ENCODE measurements around the gene FHIP2A. TPM values are rescaled to one million over a fixed set of nuclear protein-coding genes. Genes with fewer than 3 reads are reported as not detected.
"Not testable (repeated sequence)": the region's sequence is repeated elsewhere in the genome, so short reads cannot be mapped to it uniquely, and the experiment has no call there.

FHIP2A gene, protein sequence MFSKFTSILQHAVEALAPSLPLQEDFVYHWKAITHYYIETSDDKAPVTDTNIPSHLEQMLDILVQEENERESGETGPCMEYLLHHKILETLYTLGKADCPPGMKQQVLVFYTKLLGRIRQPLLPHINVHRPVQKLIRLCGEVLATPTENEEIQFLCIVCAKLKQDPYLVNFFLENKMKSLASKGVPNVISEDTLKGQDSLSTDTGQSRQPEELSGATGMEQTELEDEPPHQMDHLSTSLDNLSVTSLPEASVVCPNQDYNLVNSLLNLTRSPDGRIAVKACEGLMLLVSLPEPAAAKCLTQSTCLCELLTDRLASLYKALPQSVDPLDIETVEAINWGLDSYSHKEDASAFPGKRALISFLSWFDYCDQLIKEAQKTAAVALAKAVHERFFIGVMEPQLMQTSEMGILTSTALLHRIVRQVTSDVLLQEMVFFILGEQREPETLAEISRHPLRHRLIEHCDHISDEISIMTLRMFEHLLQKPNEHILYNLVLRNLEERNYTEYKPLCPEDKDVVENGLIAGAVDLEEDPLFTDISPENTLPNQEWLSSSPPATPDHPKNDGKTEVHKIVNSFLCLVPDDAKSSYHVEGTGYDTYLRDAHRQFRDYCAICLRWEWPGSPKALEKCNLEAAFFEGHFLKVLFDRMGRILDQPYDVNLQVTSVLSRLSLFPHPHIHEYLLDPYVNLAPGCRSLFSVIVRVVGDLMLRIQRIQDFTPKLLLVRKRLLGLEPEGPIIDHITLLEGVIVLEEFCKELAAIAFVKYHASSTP
- polyA plus RNA-seq (ENCODE audit: insufficient read length in 4 of 4): 10 to 100 TPM; 34.9 to 46.1 (median 36.6) TPM

DNA sequence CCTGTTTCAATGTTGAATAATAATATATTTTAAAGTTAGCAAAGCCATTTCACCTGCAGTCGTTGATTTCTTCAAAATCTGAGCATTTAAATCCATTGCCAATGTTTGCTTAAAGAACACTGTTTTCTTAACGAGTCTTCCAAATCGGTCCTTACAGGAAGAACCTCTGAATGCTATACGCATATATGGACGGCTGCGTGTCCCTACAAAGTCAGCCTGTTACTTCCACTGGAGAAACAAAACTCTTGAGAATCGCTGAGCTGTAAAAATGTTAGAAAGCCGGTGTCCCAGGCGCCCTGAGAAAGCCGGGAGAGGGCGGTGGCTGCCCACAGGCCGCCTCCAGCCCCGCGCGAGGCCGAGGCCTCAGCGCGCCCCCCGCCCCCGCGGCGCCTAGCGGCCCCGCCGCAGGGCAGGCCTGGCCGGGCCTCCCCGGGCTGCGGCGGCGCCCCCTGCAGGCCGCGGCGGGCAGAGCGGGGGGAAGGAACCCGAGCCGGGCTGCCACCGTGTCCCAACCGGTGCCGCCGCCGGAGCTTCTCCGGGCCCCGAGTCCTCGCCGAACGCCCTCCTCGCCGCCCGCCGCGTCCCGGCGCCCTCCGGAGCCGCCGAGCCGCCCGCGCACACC lies at the start of gene FHIP2A:
FHIP2A (plus strand) TSS at position 488 of the 622 bp plus-strand sequence. CDS start 299 bp downstream, outside the sequence.
- peak; percentile 31 to 66 (median 63) for DNase-seq (ENCODE audit: low read depth in 4 of 4, low spot score in 3 of 4)

DNA sequence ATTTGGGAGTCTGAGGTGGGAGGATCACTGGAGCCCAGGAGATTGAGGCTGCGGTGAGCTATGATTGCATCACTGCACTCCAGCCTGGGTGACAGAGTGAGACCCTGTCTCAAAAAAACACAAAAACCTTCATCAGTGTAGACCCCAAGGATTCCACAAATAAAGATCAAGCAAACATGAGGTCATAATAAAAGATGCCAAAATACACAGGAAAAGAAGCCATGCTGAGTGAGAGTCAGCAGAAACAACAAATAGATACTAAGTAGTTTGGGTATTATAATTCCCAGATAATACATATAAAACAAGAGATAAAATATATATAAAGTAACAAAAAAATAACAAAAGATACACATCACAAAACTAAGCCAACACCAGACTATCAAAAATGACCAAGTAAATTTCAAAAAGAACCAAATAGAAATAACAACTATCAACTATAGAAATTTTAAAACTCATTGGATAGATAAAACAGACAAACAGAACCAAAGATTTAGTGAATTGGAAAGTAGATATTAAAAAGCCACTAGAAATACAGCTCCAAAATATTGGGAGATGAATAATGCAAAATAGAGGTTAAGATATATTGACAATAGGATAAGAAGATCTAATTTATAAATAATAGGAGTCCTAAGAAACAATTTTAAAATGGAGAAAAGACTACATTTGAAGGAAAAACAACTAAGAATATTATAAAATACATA lies 48.9 kb upstream of the FHIP2A start:
- no peak for DNase-seq (ENCODE audit: low read depth in 4 of 4, low spot score in 3 of 4)

DNA sequence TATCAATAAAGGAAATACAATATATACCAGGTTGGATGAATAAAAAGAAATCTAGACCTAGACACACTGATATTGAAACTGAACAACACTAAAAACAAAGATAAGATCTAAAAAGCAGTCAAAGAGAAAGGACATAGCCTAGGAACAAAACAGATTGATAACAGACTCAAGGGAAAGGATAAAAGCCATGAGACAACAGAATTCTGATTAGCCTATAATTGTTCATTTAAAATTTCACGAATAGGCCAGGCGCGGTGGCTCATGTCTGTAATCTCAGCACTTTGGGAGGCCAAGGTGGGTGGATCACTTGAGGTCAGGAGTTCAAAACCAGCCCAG lies 48.4 kb upstream of the FHIP2A start:
- DNase-seq (ENCODE audit: low read depth in 4 of 4, low spot score in 3 of 4): no peak

DNA sequence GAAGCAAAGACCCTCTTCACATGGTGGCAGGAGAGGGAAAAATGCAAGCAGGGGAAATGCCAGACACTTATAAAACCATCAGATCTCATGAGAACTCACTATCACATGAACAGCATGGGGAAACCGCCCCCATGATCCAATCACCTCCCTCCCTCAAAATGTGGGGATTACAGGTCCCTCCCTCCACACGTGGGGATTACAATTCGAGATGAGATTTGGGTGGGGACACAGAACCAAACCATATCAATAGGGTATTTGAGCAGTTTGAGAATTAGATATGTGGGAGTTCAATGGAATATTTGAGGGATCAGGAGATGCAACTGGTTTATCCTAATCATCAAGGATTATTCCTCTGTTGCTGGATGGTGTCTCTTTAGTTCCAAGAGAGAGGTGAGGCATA lies 46.5 kb upstream of the FHIP2A start:
- DNase-seq (ENCODE audit: low read depth in 4 of 4, low spot score in 3 of 4): not testable (repeated sequence)

DNA sequence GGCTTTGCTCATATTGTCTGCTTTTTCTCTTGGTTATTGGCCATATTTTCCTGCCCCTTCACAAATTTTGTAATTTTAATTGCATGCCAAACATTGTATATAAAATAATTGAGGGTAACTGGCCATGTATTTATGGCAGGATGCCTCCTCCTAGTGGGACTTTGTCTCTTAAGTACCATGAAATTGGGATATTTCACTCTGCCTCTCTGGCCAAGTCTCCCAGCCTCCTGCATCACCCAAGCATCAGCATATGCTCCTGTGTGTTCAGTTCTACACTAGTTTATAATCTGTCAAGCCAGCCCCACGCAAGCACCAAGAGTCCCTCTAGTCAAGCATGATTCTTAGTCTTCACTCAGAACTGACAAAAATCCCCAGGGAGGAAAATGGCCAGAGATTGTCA lies 44.2 kb upstream of the FHIP2A start:
- no peak for DNase-seq (ENCODE audit: low read depth in 4 of 4, low spot score in 3 of 4)

DNA sequence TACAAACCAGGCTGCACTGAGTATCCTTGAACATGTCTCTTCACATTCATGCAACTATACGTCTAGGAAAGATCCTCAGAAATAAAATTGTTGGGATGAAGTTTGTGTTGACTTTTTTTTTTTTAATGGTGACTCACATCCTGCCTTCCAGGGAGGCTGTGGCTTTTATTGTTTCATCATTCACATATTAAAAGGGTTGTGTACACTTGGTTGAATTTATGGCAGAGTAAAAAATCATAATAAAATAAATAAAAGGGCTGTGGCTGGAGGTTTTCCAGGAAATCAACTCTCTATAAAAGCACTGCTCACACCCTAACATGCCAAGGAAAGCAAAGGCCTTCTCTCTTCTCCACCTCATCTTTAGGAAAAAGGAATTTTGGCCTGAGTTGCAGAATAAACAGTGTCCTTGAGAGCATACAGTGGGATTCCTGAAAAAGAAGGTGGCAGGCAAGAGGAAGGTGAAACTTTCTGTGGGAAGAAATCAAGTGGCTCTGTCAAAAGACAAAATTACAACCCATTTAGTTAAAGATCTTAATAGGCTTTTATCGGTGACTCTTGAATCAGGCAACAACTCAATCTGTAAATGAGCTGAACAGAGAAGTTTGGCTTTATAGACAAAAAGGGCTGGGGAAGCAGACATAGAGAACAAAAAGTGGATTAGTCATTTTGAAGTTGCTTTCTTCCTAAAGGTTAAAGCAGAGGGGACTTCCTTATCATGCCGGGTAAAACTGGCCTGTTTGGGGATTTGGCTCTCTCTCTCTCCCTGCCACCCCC lies 41.6 kb upstream of the FHIP2A start:
- no peak for DNase-seq (ENCODE audit: low read depth in 4 of 4, low spot score in 3 of 4)

DNA sequence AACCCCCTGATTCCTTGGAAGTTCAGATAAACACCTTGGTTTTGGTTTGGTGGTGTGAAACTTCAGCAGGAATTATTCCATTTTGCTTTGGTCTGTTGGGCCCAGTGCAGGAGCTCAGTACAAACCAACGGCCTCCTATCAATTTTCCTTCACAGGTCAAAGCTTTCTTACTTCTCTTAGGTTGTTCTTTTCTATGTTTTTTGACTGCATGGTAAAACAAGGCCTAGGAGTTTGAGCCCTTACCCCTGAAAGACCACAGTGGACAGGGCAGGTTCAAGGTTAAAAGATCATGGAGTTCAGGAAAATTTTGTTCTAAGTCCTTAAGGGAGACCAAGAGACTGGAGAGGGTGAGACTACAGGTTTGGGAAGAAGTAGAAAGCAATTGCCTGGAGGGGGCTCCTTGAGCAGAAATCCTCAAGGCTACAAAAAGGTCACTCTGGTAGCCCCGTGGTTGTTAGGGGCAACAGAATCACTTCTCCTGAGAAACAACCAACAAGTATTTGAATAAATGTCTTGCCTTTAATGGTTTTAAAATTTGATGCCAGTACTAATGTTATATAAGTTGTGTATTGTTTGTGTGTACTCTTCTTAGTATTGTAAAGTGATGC lies 40.9 kb upstream of the FHIP2A start:
- no peak for DNase-seq (ENCODE audit: low read depth in 4 of 4, low spot score in 3 of 4)

DNA sequence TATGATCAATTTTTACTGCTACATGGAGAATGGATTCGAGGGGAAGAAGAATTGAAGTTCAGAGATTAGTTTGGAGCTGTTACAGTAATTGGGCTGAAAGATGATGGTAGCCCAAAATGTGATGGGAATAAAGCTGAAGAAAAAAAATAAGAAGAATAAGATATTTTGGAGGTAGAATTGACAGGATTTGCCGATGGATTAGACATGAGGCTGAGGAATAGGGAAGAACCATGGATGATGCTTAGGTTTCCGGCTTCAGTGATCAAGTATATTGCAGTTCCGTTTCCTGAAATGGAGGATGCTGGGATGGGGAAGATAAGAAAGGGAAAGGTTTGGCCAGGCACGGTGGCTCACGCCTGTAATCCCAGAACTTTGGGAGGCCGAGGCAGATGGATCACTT lies 38.9 kb upstream of the FHIP2A start:
- DNase-seq (ENCODE audit: low read depth in 4 of 4, low spot score in 3 of 4): no peak

DNA sequence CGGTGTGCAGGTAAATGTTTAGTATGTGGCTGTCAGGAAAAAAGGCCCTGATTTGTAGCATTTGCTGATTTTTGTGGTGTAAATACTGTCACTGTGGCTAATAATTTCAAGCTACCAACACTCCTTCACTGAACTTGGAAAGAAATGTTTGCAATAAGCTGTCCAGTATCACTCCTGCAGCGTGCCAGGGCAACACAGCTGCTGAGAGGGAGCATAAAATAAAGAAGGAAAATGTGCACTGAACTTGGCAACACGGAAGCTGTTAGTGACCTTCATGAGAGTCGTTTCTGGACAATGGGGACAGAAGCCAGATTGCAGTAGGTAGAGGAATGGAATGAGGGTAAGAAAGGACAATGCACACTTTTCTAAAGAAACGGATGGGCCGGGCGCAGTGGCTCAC lies 37.9 kb upstream of the FHIP2A start:
- DNase-seq (ENCODE audit: low read depth in 4 of 4, low spot score in 3 of 4): no peak

DNA sequence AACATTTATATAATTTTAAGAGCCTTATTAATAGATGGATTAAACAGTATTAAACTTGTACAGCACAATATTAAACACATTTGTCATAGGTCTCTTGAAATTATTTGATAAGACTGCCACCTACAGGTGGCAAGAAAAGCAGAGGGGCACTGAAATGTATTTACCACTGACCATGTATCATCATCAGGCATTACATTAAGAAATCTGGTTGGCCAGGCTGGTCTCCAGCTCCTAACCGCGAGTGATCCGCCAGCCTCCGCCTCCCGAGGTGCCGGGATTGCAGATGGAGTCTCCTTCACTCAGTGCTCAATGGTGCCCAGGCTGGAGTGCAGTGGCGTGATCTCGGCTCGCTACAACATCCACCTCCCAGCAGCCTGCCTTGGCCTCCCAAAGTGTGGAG lies 35.1 kb upstream of the FHIP2A start:
- not testable (repeated sequence) for DNase-seq (ENCODE audit: low read depth in 4 of 4, low spot score in 3 of 4)

DNA sequence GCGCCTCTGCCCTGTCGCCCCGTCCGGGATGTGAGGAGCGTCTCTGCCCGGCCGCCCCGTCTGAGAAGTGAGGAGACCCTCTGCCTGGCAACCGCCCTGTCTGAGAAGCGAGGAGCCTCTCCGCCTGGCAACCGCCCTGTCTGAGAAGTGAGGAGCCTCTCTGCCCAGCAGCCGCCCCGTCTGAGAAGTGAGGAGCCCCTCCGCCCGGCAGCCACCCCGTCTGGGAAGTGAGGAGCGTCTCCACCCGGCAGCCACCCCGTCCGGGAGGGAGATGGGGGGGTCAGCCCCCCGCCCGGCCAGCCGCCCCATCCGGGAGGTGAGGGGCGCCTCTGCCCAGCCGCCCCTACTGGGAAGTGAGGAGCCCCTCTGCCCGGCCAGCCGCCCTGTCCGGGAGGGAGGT lies 34.4 kb upstream of the FHIP2A start:
- DNase-seq (ENCODE audit: low read depth in 4 of 4, low spot score in 3 of 4): not testable (repeated sequence)

DNA sequence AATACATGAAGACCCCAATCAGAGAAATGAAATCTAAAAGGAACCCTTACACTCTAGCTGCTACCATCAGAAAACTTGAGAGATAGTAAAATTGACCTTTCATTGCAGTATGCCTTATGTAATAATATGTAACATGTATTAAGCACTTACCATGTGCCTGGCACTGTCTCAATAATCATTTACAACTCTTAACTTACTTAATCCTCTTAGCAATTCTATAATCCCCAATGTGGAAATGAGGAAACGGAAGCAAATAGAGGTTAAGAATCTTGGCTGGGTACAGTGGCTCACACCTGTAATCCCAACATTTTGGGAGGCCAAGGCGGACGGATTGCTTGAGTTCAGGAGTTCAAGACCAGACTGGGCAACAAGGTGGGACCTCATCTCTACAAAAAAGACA lies 29.8 kb upstream of the FHIP2A start:
- DNase-seq (ENCODE audit: low read depth in 4 of 4, low spot score in 3 of 4): no peak

DNA sequence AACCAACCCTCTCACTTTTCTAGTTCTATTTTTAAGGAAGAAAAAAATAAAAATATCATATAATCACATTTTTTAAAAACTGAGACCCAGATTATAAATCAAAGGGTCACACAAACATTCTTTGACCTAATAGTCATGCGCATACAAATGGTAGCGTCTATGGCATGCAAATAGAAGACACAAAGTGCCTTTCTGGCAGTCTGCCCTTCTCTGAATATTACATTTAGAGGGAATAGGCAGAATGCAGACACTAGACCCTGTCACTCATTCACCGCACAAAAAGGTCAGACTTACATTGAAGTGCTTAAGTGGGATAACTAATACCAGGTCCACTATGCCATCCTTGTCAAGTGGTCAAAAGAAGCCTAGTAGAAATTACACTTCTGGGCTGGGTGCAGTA lies 26.5 kb upstream of the FHIP2A start:
- DNase-seq (ENCODE audit: low read depth in 4 of 4, low spot score in 3 of 4): no peak

DNA sequence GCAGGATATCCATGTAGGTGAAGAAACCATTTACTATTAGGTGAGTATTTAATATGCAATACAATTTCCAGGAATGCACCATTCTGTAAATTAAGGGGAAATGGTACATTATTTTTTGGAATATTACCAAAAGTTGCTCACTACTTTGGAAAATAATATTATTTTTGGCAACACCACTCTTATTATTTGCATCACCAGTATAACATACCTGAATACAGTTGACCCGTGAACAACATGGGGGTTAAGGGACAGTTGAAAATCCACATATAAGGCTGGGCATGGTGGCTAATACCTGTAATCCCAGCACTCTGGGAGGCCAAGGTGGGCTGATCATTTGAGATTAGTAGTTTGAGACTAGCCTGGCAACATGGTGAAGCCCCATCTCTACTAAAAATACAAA lies 21.2 kb upstream of the FHIP2A start:
- no peak for DNase-seq (ENCODE audit: low read depth in 4 of 4, low spot score in 3 of 4)

DNA sequence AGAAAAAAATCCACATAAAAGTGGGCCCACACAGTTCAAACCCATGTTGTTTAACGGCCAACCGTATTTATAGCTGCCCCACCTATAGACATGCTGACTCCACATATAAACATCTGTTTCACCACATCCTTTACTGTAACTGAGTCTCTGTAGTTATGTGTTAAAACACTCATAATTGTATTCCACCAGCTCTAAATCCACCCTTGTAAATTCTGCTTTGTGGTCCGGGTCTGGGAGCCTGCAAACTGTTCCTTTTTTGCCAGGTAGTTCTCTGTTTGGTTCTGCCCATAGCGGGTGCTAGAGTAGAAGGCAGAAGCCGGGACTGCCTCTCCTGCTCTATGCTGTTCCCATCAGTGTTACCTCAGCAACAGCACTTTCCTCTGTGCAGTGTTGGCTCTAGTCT lies 20.2 kb upstream of the FHIP2A start:
- no peak for DNase-seq (ENCODE audit: low read depth in 4 of 4, low spot score in 3 of 4)

DNA sequence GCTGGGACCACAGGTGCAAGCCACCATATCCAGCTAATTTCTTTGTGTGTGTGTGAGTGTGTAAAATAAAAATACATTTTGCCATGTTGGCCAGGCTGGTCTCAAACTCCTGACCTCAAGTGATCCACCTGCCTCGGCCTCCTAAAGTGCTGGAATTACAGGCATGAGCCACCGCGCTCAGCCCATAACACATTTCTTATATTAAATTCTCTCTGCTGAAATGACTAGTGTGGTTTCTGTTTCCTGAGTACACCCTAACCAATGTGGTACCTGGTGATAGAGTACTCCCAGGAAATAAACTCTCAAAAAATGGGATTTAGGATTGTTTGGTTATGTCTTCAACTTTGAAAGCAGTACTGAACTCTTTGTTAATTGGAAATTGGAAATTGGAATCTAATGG lies 19.4 kb upstream of the FHIP2A start:
- DNase-seq (ENCODE audit: low read depth in 4 of 4, low spot score in 3 of 4): no peak

DNA sequence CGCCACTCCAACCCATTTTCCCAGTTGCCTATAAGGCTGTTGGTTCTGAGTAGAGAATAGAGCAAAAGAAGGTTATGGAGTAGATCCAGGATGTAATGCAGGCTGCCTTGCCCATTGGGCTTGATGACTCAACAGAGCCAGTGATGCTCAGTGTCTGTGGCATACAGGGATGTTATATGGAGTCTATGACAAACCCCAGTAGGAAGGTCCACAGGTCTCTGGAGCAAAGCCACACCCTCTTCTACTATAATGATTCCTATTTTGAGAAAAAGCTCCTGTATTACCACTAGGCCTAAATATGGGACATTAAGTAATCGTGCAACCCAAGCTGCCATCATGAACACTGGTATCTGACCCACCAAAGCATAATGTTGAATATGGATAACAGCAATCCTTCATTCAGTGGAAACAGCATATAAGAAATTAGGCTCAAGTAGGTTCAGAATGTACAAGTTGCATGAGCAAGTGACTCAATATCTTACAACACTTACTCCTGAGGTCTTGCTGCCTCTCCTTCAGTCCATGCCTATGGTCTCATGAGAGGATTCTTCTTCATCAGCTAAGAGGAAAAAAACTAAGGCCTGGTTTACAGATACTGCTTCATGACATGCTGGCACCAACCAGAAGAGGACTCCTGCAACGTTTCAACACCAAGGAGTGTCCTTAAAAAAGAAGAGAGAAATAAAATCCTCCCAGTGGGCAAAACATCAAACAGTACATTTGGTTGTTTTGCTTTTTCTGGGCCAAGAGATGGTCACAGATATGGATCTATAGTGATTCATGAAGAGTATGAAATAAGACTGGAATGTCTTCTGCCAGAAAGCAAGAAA lies 14.8 kb upstream of the FHIP2A start:
- DNase-seq (ENCODE audit: low read depth in 4 of 4, low spot score in 3 of 4): no peak

DNA sequence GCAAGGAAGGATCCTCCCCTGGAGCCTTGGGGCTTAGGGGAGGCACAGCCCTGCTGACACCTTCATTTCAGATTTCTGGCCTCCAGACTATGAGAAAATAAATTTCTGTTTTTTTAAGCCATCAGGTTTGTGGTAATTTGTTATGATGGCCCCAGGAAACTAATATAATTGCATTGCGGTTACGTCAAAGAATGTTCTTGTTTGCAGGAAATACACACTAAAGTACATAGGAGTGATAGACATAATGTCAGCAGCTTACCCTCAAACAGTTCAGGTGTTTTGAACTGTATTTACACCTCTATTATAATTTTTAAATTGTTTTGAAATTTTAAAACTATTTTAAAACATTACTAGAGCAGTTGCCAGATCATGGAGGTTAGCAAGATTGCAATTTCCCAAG lies 12.6 kb upstream of the FHIP2A start:
- DNase-seq (ENCODE audit: low read depth in 4 of 4, low spot score in 3 of 4): no peak

DNA sequence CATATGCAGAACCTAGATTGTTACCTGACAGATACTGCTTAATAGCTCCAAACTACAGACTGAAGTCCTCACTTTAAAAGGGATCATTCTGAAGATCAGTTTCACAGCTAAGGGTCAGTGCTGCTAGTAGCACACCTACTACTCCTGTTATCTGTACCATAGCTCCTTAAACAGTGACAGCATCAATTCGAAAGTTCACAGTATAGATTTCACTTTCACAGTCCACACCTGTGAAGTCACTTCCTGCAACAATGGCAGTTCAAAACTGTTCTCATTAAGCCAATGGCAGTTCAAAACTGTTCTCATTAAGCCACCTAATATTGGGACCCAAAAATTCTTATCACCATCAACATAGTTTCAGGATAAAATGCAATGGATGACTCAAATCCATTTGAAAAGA lies 10.7 kb upstream of the FHIP2A start:
- DNase-seq (ENCODE audit: low read depth in 4 of 4, low spot score in 3 of 4): no peak
